MM.1S (cell line): ENCODE measurements around the gene GNAS-AS1.

ENCODE experiments used
- DNase-seq: peaks from one replicate; pipeline ENCODE4 v3.0.0-alpha.2; 2015
- H2AFZ ChIP-seq: fragments of 300-600 bp; sonication (generic); 2 replicates; pipeline ENCODE4 v1.6.0; 2016; ENCODE audit warnings: antibody characterized with exemption, low read length
- H3F3A ChIP-seq: fragments of 300-600 bp; sonication (generic); 2 replicates; pipeline ENCODE4 v1.6.1; 2016; ENCODE audit warnings: mild to moderate bottlenecking, antibody characterized with exemption, low read length, moderate library complexity, mixed read lengths; ENCODE audit not compliant: insufficient read depth
- H3K27ac ChIP-seq: fragments of 300-600 bp; sonication (generic); 2 replicates; pipeline ENCODE4 v1.5.1; 2016; ENCODE audit warnings: mild to moderate bottlenecking, low read length
- H3K27me3 ChIP-seq: fragments of 300-600 bp; sonication (generic); replicated peaks from 2 replicates; pipeline ENCODE4 v1.6.0; 2016; ENCODE audit warnings: low read length; ENCODE audit not compliant: insufficient read depth
- H3K36me3 ChIP-seq: fragments of 300-600 bp; sonication (generic); replicated peaks from 2 replicates; pipeline ENCODE4 v1.6.1; 2016; ENCODE audit warnings: mild to moderate bottlenecking, low read length, mixed read lengths; ENCODE audit not compliant: insufficient read depth
- H3K4me1 ChIP-seq: fragments of 300-600 bp; sonication (generic); 2 replicates; pipeline ENCODE4 v1.6.1; 2016; ENCODE audit warnings: low read length, mixed read lengths
- H3K4me2 ChIP-seq: fragments of 300-600 bp; sonication (generic); 2 replicates; pipeline ENCODE4 v1.6.0; 2016; ENCODE audit warnings: low read depth, low read length
- H3K4me3 ChIP-seq: fragments of 300-600 bp; sonication (generic); 2 replicates; pipeline ENCODE4 v1.5.1; 2016; ENCODE audit warnings: low read length, mixed read lengths
- H3K79me2 ChIP-seq: fragments of 300-600 bp; sonication (generic); 2 replicates; pipeline ENCODE4 v1.6.1; 2016; ENCODE audit warnings: mixed run types, low read length, mixed read lengths
- H3K9ac ChIP-seq: fragments of 300-600 bp; sonication (generic); 2 replicates; pipeline ENCODE4 v1.6.1; 2016; ENCODE audit warnings: low read length, mixed read lengths
- H3K9me2 ChIP-seq: fragments of 300-600 bp; sonication (generic); replicated peaks from 2 replicates; pipeline ENCODE4 v1.6.1; 2016; ENCODE audit warnings: mild to moderate bottlenecking, low read length, mixed read lengths; ENCODE audit not compliant: insufficient read depth
- H3K9me3 ChIP-seq: fragments of 300-600 bp; sonication (generic); replicated peaks from 2 replicates; pipeline ENCODE4 v1.6.1; 2016; ENCODE audit warnings: mild to moderate bottlenecking, low read length, mixed read lengths; ENCODE audit not compliant: insufficient read depth
- H4K20me1 ChIP-seq: fragments of 300-600 bp; sonication (generic); 2 replicates; pipeline ENCODE4 v1.6.1; 2016; ENCODE audit warnings: mild to moderate bottlenecking, low read length, moderate library complexity, mixed read lengths; ENCODE audit not compliant: insufficient read depth
- EZH2 ChIP-seq: fragments of 300-600 bp; sonication (generic); optimal IDR thresholded peaks from 2 replicates; pipeline ENCODE3; 2017; ENCODE audit warnings: low read depth, mild to moderate bottlenecking, antibody characterized with exemption, low read length, mixed read lengths
- EZH2phosphoT487 ChIP-seq: fragments of 300-600 bp; sonication (generic); IDR thresholded peaks from 2 replicates; pipeline ENCODE4 v1.6.1; 2018; ENCODE audit warnings: antibody characterized with exemption, low read length
- TF ChIP-seq, protein P1 (sequence below): fragments of 300-600 bp; sonication (generic); IDR thresholded peaks from 2 replicates; pipeline ENCODE4 v1.5.1; 2016; ENCODE audit warnings: antibody characterized with exemption, low read length, mixed read lengths

Gene GNAS-AS1

DNA sequence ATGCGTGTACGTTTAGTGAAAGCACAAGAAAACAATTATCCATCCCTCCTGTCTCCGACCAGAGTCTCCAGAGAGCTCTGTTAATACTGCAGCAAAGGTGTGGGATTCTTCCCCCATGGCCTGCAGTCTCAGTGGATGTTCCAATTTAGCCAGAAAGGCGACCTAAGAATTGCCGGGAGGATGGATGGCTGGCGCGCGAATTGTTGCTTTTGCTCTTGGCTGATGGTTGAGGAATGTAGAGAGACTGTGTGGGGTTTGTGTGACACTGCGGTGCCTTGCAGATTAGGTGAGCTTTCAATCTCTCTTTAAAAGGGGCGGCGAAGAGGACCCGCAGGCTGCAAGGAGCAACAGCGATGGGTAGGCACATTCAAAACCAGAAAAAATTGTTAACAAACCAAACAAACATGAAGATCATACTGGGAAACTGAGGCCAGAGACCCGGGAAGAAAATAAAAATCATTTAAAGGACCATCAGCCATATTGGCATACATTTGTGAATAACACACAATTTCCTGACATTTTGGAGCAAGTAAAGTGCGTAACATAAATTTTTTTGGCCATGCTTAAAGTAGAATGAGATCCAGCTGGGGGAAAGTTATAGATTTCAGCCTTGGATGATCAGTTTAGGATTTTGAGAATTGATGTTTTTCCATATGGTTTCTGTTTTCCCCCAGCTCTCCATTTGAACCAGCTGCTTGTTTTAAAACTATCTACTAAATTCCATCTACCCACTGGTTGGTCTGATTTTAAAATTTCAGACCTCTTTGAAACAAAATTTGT, 48.1 kb upstream of the GNAS-AS1 start:
- TF ChIP-seq EZH2phosphoT487, result no peak
- no peak overlapping the region for H3K27ac ChIP-seq

DNA sequence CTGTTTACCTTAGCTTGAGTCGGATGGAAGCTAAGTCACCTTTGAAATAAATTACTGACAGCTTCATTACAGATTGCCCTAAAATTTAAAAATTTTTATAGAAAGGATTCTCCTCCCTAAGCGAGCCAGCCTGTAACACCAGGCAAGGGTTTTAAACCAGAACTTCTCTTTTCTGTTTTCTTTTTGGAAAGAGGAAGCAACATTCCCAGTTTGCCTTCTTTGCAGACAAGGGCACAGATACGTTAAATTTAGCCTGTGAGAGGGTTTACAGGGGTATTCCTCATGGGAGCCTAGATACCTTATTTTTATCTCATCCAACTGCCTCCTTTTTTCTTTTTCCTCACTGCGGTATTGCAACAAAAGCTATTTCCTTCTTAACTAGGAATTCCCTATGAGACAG, 46.8 kb upstream of the GNAS-AS1 start:
- Histone ChIP-seq H4K20me1 (peaks cover 21% of the 10 kb centered on the region; the same call in 1 of the 2 replicates), H3K4me1 (peaks cover 27% of the 10 kb centered on the region), H3K79me2 (peaks cover 100% of the 10 kb centered on the region), H3K27me3 (no peaks in the 10 kb centered on the region), H3K4me2 (no peak overlapping the region), H3K9me2 (no peaks in the 10 kb centered on the region), H3K9me3 (no peaks in the 10 kb centered on the region), H3K9ac (no peak overlapping the region), H3K4me3 (no peak overlapping the region), H2AFZ (no peak overlapping the region), H3K36me3 (peaks cover 19% of the 10 kb centered on the region), H3K27ac (no peak overlapping the region), H3F3A (peaks cover 15% of the 10 kb centered on the region)
- TF ChIP-seq EZH2, result no peak
- TF ChIP-seq, protein P1, sequence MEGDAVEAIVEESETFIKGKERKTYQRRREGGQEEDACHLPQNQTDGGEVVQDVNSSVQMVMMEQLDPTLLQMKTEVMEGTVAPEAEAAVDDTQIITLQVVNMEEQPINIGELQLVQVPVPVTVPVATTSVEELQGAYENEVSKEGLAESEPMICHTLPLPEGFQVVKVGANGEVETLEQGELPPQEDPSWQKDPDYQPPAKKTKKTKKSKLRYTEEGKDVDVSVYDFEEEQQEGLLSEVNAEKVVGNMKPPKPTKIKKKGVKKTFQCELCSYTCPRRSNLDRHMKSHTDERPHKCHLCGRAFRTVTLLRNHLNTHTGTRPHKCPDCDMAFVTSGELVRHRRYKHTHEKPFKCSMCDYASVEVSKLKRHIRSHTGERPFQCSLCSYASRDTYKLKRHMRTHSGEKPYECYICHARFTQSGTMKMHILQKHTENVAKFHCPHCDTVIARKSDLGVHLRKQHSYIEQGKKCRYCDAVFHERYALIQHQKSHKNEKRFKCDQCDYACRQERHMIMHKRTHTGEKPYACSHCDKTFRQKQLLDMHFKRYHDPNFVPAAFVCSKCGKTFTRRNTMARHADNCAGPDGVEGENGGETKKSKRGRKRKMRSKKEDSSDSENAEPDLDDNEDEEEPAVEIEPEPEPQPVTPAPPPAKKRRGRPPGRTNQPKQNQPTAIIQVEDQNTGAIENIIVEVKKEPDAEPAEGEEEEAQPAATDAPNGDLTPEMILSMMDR, result no peak
- no peak for DNase-seq

More for the DNA sequence above, 48.1 kb upstream of the GNAS-AS1 start:
- no peaks in the 10 kb centered on the region for H3K9me2 ChIP-seq
- H3K4me3 ChIP-seq, result no peak overlapping the region
- peaks cover 17% of the 10 kb centered on the region; the same call in 1 of the 2 replicates for H4K20me1 ChIP-seq
- no peak overlapping the region for H3K4me2 ChIP-seq
- no peaks in the 10 kb centered on the region for H3K27me3 ChIP-seq
- no peaks in the 10 kb centered on the region for H3K9me3 ChIP-seq
- H3F3A ChIP-seq, result peaks cover 20% of the 10 kb centered on the region
- DNase-seq, result no peak
- no peak overlapping the region for H3K9ac ChIP-seq
- H3K79me2 ChIP-seq, result peaks cover 100% of the 10 kb centered on the region
- peaks cover 33% of the 10 kb centered on the region for H3K4me1 ChIP-seq
- no peak overlapping the region for H2AFZ ChIP-seq
- peaks cover 23% of the 10 kb centered on the region for H3K36me3 ChIP-seq

DNA sequence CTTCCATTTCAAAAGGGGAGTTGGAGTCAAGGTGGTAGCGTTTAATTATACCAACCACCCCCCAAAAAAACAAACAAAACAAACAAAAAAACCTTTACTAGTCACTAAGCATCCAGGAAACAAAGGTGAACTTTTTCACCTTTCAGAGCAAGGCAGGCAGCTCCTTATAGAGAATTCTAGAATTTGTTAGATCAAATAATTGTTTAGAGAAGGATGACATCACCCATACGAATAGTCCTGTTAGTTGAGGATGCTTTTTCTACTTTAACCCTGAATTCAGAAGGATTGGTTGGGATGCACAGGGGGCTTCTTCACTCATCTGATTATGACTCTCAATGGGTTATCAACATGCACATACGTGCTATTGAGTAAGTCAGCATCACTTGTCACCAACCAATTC, 46.1 kb upstream of the GNAS-AS1 start:
- Histone ChIP-seq H4K20me1 (peaks cover 21% of the 10 kb centered on the region; the same call in 1 of the 2 replicates), H3K9me2 (no peaks in the 10 kb centered on the region), H3K4me2 (no peak overlapping the region), H3K9ac (no peak overlapping the region), H3K27me3 (no peaks in the 10 kb centered on the region), H3K79me2 (peaks cover 99% of the 10 kb centered on the region), H3K4me1 (peaks cover 22% of the 10 kb centered on the region), H3K36me3 (peaks cover 19% of the 10 kb centered on the region), H3F3A (peaks cover 11% of the 10 kb centered on the region; the same call in 1 of the 2 replicates), H3K9me3 (no peaks in the 10 kb centered on the region), H3K27ac (no peak overlapping the region), H2AFZ (no peak overlapping the region), H3K4me3 (no peak overlapping the region)
- no peak for DNase-seq
- TF ChIP-seq EZH2phosphoT487, result no peak
- TF ChIP-seq, protein P1, result no peak
- no peak for TF ChIP-seq EZH2
